Chondrocyte (in vitro differentiated cells): ENCODE data around the gene LARGE1. TPM values are rescaled to one million over a fixed set of nuclear protein-coding genes. Genes with fewer than 3 reads are reported as not detected.

Experiments
- DNase-seq: peaks from one replicate; pipeline ENCODE4 v3.0.0; 2021; ENCODE audit warnings: mixed read lengths, low spot score
- H3K27ac Mint-ChIP-seq: one replicate; pipeline ENCODE4 v1.8.0; 2021; ENCODE audit warnings: mild to moderate bottlenecking, moderate library complexity, mixed read lengths; ENCODE audit not compliant: unreplicated experiment
- H3K27me3 Mint-ChIP-seq: 2 replicates; pipeline ENCODE4 v1.8.0; 2021; ENCODE audit warnings: low read depth, mixed read lengths
- H3K36me3 Mint-ChIP-seq: 2 replicates; pipeline ENCODE4 v1.8.0; 2021; ENCODE audit warnings: low read depth, mixed read lengths
- H3K4me1 Mint-ChIP-seq: 2 replicates; pipeline ENCODE4 v1.8.0; 2021; ENCODE audit warnings: low read depth, mild to moderate bottlenecking, mixed read lengths
- H3K4me3 Mint-ChIP-seq: one replicate; pipeline ENCODE4 v1.8.0; 2021; ENCODE audit warnings: mild to moderate bottlenecking, moderate library complexity, mixed read lengths; ENCODE audit not compliant: unreplicated experiment
- H3K9me3 Mint-ChIP-seq: 2 replicates; pipeline ENCODE4 v1.8.0; 2021; ENCODE audit warnings: low read depth, mixed read lengths
- CTCF ChIP-seq: fragments of 200-600 bp; sonication (generic); IDR thresholded peaks from 2 replicates; pipeline ENCODE4 v1.5.0; 2021; ENCODE audit warnings: antibody characterized with exemption, mild to moderate bottlenecking, moderate library complexity
- total RNA-seq: library from RNA; stranded (reverse); gene quantifications from 3 replicates; pipeline ENCODE4 v1.2.1, GENCODE V29; 2021

The LARGE1 gene
- total RNA-seq, 1 donor from 2014 or later, result 21.3 TPM

- peaks cover 9% of the 10 kb centered on the region for H3K4me1 Mint-ChIP-seq
- no peak overlapping the region for H3K27ac Mint-ChIP-seq
- H3K9me3 Mint-ChIP-seq, result peaks cover 4% of the 10 kb centered on the region
- TF ChIP-seq CTCF, result no peak
- H3K27me3 Mint-ChIP-seq, result no peaks in the 10 kb centered on the region
- DNase-seq, result no peak
- no peak overlapping the region for H3K4me3 Mint-ChIP-seq
- H3K36me3 Mint-ChIP-seq, result no peaks in the 10 kb centered on the region
Measured at GRCh38 chr22:33535937-33536875, 384.1 kb downstream of the LARGE1 start.

- no peaks in the 10 kb centered on the region for H3K36me3 Mint-ChIP-seq
- no peak overlapping the region for H3K27ac Mint-ChIP-seq
- no peaks in the 10 kb centered on the region for H3K4me1 Mint-ChIP-seq
- no peaks in the 10 kb centered on the region for H3K27me3 Mint-ChIP-seq
- H3K9me3 Mint-ChIP-seq, result no peaks in the 10 kb centered on the region
- DNase-seq, result no peak
- TF ChIP-seq CTCF, result no peak
- H3K4me3 Mint-ChIP-seq, result no peak overlapping the region
Measured at GRCh38 chr22:33529424-33530113, 390.7 kb downstream of the LARGE1 start.

GRCh38 chr22:33528183-33528582 lies 392.1 kb downstream of the LARGE1 start:
- Mint-ChIP-seq H3K27ac (no peak overlapping the region), H3K9me3 (no peaks in the 10 kb centered on the region)

GRCh38 chr22:33526434-33527107 lies 393.7 kb downstream of the LARGE1 start:
- no peaks in the 10 kb centered on the region for H3K36me3 Mint-ChIP-seq
- no peak for TF ChIP-seq CTCF
- DNase-seq, result no peak
- no peaks in the 10 kb centered on the region for H3K27me3 Mint-ChIP-seq
- no peak overlapping the region for H3K27ac Mint-ChIP-seq
- H3K4me3 Mint-ChIP-seq, result no peak overlapping the region
- H3K9me3 Mint-ChIP-seq, result no peaks in the 10 kb centered on the region
- no peaks in the 10 kb centered on the region for H3K4me1 Mint-ChIP-seq

More at GRCh38 chr22:33528183-33528582, 392.1 kb downstream of the LARGE1 start:
- TF ChIP-seq CTCF, result no peak
- Mint-ChIP-seq H3K27me3 (no peaks in the 10 kb centered on the region), H3K36me3 (no peaks in the 10 kb centered on the region), H3K4me3 (no peak overlapping the region), H3K4me1 (no peaks in the 10 kb centered on the region)
- no peak for DNase-seq
